DOHH2 (cell line): ENCODE results near the gene TXNL1.

Experiments
- H3F3A ChIP-seq: fragments of 200-600 bp; sonication (generic), shearing (Covaris generic); 2 replicates; pipeline ENCODE4 v1.6.0; 2016; ENCODE audit warnings: antibody characterized with exemption, mild to moderate bottlenecking; ENCODE audit not compliant: control insufficient read depth, insufficient read depth
- H3K27ac ChIP-seq: fragments of 200-600 bp; sonication (generic); 2 replicates; pipeline ENCODE4 v1.5.1; 2014; ENCODE audit warnings: low read depth, mild to moderate bottlenecking, low read length, moderate library complexity
- H3K27me3 ChIP-seq: fragments of 200-600 bp; sonication (generic); 2 replicates; pipeline ENCODE4 v1.6.1; 2014; ENCODE audit warnings: mild to moderate bottlenecking, low read length, mixed read lengths; ENCODE audit not compliant: control insufficient read depth
- H3K36me3 ChIP-seq: fragments of 200-600 bp; sonication (generic); 2 replicates; pipeline ENCODE4 v1.6.1; 2014; ENCODE audit warnings: mild to moderate bottlenecking, low read length, moderate library complexity, mixed read lengths; ENCODE audit not compliant: control insufficient read depth
- H3K4me1 ChIP-seq: fragments of 200-600 bp; sonication (generic); 2 replicates; pipeline ENCODE4 v1.6.1; 2014; ENCODE audit warnings: mild to moderate bottlenecking, low read length, mixed read lengths; ENCODE audit not compliant: control insufficient read depth
- H3K4me2 ChIP-seq: fragments of 200-600 bp; sonication (generic); 2 replicates; pipeline ENCODE4 v1.6.0; 2014; ENCODE audit warnings: mild to moderate bottlenecking, low read length, moderate library complexity
- H3K4me3 ChIP-seq: fragments of 200-600 bp; sonication (generic); 2 replicates; pipeline ENCODE4 v1.5.1; 2014; ENCODE audit warnings: mild to moderate bottlenecking, low read length, mixed read lengths
- H3K79me2 ChIP-seq: fragments of 200-600 bp; sonication (generic); 2 replicates; pipeline ENCODE4 v1.6.1; 2014; ENCODE audit warnings: mild to moderate bottlenecking, low read length, mixed read lengths; ENCODE audit not compliant: control insufficient read depth
- H3K9me2 ChIP-seq: fragments of 200-600 bp; sonication (generic); replicated peaks from 2 replicates; pipeline ENCODE4 v1.6.1; 2014; ENCODE audit warnings: mild to moderate bottlenecking, low read length, mixed read lengths; ENCODE audit not compliant: control insufficient read depth
- H3K9me3 ChIP-seq: fragments of 200-600 bp; sonication (generic); 2 replicates; pipeline ENCODE4 v1.6.1; 2014; ENCODE audit warnings: antibody characterized with exemption, low read length, mixed read lengths; ENCODE audit not compliant: control insufficient read depth, insufficient read depth
- H4K20me1 ChIP-seq: fragments of 200-600 bp; sonication (generic); 2 replicates; pipeline ENCODE4 v1.6.0; 2014; ENCODE audit warnings: low read depth, mild to moderate bottlenecking, antibody characterized with exemption, low read length, moderate library complexity; ENCODE audit not compliant: control insufficient read depth, insufficient read depth
- CTCF ChIP-seq: fragments of 200-600 bp; sonication (generic); IDR thresholded peaks from one replicate; pipeline ENCODE4 v1.5.1; 2014; ENCODE audit warnings: antibody characterized with exemption, mild to moderate bottlenecking, low read depth, low read length; ENCODE audit not compliant: poor library complexity, severe bottlenecking
- EZH2phosphoT487 ChIP-seq: fragments of 200-600 bp; sonication (generic); IDR thresholded peaks from 2 replicates; pipeline ENCODE4 v1.6.1; 2017; ENCODE audit warnings: borderline replicate concordance, mild to moderate bottlenecking, antibody characterized with exemption, low read length, moderate library complexity, mixed read lengths

The TXNL1 gene

GRCh38 chr18:56661360-56662062, 23.1 kb upstream of the TXNL1 start:
- H3K4me2 ChIP-seq = no peak overlapping the region

GRCh38 chr18:56660655-56661054, 22.3 kb upstream of the TXNL1 start:
- no peak for TF ChIP-seq EZH2phosphoT487
- TF ChIP-seq CTCF = no peak
- Histone ChIP-seq H3K4me3 (no peak overlapping the region), H3F3A (no peaks in the 10 kb centered on the region), H3K9me2 (no peaks in the 10 kb centered on the region), H4K20me1 (no peaks in the 10 kb centered on the region), H3K27ac (no peak overlapping the region), H3K36me3 (no peaks in the 10 kb centered on the region), H3K4me2 (no peak overlapping the region), H3K27me3 (no peaks in the 10 kb centered on the region), H3K9me3 (no peaks in the 10 kb centered on the region), H3K79me2 (peaks cover 37% of the 10 kb centered on the region), H3K4me1 (peaks cover 9% of the 10 kb centered on the region)

More at GRCh38 chr18:56661360-56662062, 23.1 kb upstream of the TXNL1 start:
- H3K4me1 ChIP-seq = peaks cover 2% of the 10 kb centered on the region
- no peak overlapping the region for H3K4me3 ChIP-seq
- H3K27ac ChIP-seq = no peak overlapping the region
- H3K9me2 ChIP-seq = no peaks in the 10 kb centered on the region
- H3F3A ChIP-seq = no peaks in the 10 kb centered on the region
- no peak for TF ChIP-seq EZH2phosphoT487
- TF ChIP-seq CTCF = no peak
- no peaks in the 10 kb centered on the region for H3K27me3 ChIP-seq
- peaks cover 29% of the 10 kb centered on the region for H3K79me2 ChIP-seq
- no peaks in the 10 kb centered on the region for H4K20me1 ChIP-seq
- no peaks in the 10 kb centered on the region for H3K36me3 ChIP-seq
- no peaks in the 10 kb centered on the region for H3K9me3 ChIP-seq

GRCh38 chr18:56659111-56659510, 20.7 kb upstream of the TXNL1 start:
- H3K4me1 ChIP-seq = peaks cover 19% of the 10 kb centered on the region
- H3F3A ChIP-seq = peaks cover 2% of the 10 kb centered on the region; the same call in 1 of the 2 replicates
- TF ChIP-seq CTCF (no peak), EZH2phosphoT487 (no peak)
- H3K9me2 ChIP-seq = no peaks in the 10 kb centered on the region
- H3K9me3 ChIP-seq = no peaks in the 10 kb centered on the region
- H3K36me3 ChIP-seq = no peaks in the 10 kb centered on the region
- no peaks in the 10 kb centered on the region for H3K27me3 ChIP-seq
- no peaks in the 10 kb centered on the region for H4K20me1 ChIP-seq
- peaks cover 51% of the 10 kb centered on the region for H3K79me2 ChIP-seq
- no peak overlapping the region for H3K27ac ChIP-seq
- H3K4me3 ChIP-seq = no peak overlapping the region
- no peak overlapping the region for H3K4me2 ChIP-seq
